Epithelial cell of prostate (primary cell): Measurements from ENCODE around the gene WFIKKN1.
A peak's percentile ranks its signal among the peaks of the same experiment; 100 is the strongest.

Experiments used
- DNase-seq: peaks from one replicate; pipeline ENCODE4 v3.0.0-alpha.2; 2011; ENCODE audit warnings: low read depth, low spot score
- H3K27ac ChIP-seq: fragments of 450-650 bp; 2 replicates; pipeline ENCODE4 v1.5.1; 2017; ENCODE audit warnings: mild to moderate bottlenecking

Gene WFIKKN1

GRCh38 chr16:680967-681745 is 50.4 kb downstream of the WFIKKN1 start:
- no peak for DNase-seq
- H3K27ac ChIP-seq, result peak overlapping the region; percentile 84

GRCh38 chr16:681746-682427 is 51.1 kb downstream of the WFIKKN1 start:
- peak overlapping the region; percentile 84 for H3K27ac ChIP-seq
- no peak for DNase-seq

GRCh38 chr16:682493-683395 is 52.0 kb downstream of the WFIKKN1 start:
- no peak for DNase-seq
- peak overlapping the region; percentile 79 for H3K27ac ChIP-seq

- no peak for DNase-seq
- H3K27ac ChIP-seq, result peak overlapping the region; percentile 79
Observed at GRCh38 chr16:683396-684070, 52.7 kb downstream of the WFIKKN1 start.
